Keratinocyte (primary cell): Measurements from ENCODE around the gene UTF1. TPM values are rescaled to one million over a fixed set of nuclear protein-coding genes. Genes with fewer than 3 reads are reported as not detected.
"Not testable (repeated sequence)": the region's sequence is repeated elsewhere in the genome, so short reads cannot be mapped to it uniquely, and the experiment has no call there.

ENCODE experiments used
- DNase-seq: peaks from one replicate; pipeline ENCODE4 v3.0.0-alpha.2; 2011; ENCODE audit warnings: low read depth, missing footprints, low spot score
- FAIRE-seq: peaks from 2 replicates; lab custom pipeline; 2011; peaks lifted over from hg19 to GRCh38; lab: Jason Lieb, UNC
- H2AFZ ChIP-seq: 2 replicates; pipeline ENCODE4 v1.6.0; 2012; ENCODE audit warnings: low read length, control low read depth, inconsistent platforms; ENCODE audit not compliant: control insufficient read depth
- H3K27ac ChIP-seq: 2 replicates; pipeline ENCODE4 v1.5.1; 2011; ENCODE audit warnings: low read length; ENCODE audit not compliant: control insufficient read depth, insufficient read depth
- H3K27me3 ChIP-seq: 3 replicates; pipeline ENCODE4 v1.6.0; 2011; ENCODE audit warnings: low read length; ENCODE audit not compliant: control insufficient read depth, insufficient read depth; ENCODE audit errors: extremely low read depth
- H3K36me3 ChIP-seq, 2 experiments: 2 replicates in 1 of 2; 3 replicates in 1 of 2; pipeline ENCODE4 v1.5.1; 2011; ENCODE audit warnings: low read length in 2 of 2, mild to moderate bottlenecking in 1 of 2; ENCODE audit not compliant: control insufficient read depth in 2 of 2, insufficient read depth in 2 of 2; ENCODE audit errors: extremely low read depth in 1 of 2
- H3K4me1 ChIP-seq: 3 replicates; pipeline ENCODE4 v1.5.1; 2011; ENCODE audit warnings: low read length; ENCODE audit not compliant: control insufficient read depth, insufficient read depth; ENCODE audit errors: extremely low read depth
- H3K4me2 ChIP-seq: 3 replicates; pipeline ENCODE4 v1.6.0; 2011; ENCODE audit warnings: low read depth, low read length; ENCODE audit not compliant: control insufficient read depth, insufficient read depth; ENCODE audit errors: extremely low read depth
- H3K4me3 ChIP-seq, 3 experiments: fragments of 200-600 bp in 1 of 3; sonication (generic) in 1 of 3; 2 replicates in 2 of 3; 3 replicates in 1 of 3; pipeline ENCODE4 v1.5.1; 2011 to 2016; ENCODE audit warnings: low read length in 3 of 3, mild to moderate bottlenecking in 3 of 3, control low read depth in 2 of 3, inconsistent platforms in 1 of 3, low read depth in 1 of 3, mixed read lengths in 1 of 3, mixed run types in 1 of 3, moderate library complexity in 1 of 3; ENCODE audit not compliant: control insufficient read depth in 2 of 3, insufficient read depth in 2 of 3; ENCODE audit errors: extremely low read depth in 1 of 3
- H3K79me2 ChIP-seq: 2 replicates; pipeline ENCODE4 v1.6.0; 2012; ENCODE audit warnings: low read length; ENCODE audit not compliant: control insufficient read depth, insufficient read depth
- H3K9ac ChIP-seq: 3 replicates; pipeline ENCODE4 v1.6.0; 2011; ENCODE audit warnings: low read length; ENCODE audit not compliant: control insufficient read depth, insufficient read depth; ENCODE audit errors: extremely low read depth
- H3K9me1 ChIP-seq: 3 replicates; pipeline ENCODE4 v1.6.0; 2011; ENCODE audit warnings: low read length; ENCODE audit not compliant: control insufficient read depth, insufficient read depth; ENCODE audit errors: extremely low read depth
- H3K9me3 ChIP-seq: 2 replicates; pipeline ENCODE4 v1.5.1; 2012; ENCODE audit warnings: low read depth, low read length; ENCODE audit not compliant: control insufficient read depth
- H4K20me1 ChIP-seq: 3 replicates; pipeline ENCODE4 v1.6.0; 2011; ENCODE audit warnings: low read length; ENCODE audit not compliant: control insufficient read depth, insufficient read depth; ENCODE audit errors: extremely low read depth
- CTCF ChIP-seq, 3 experiments: IDR thresholded peaks in 1 of 3; conservative IDR thresholded peaks in 1 of 3; optimal IDR thresholded peaks in 1 of 3; 2 replicates in 2 of 3; 3 replicates in 1 of 3; pipeline versions ENCODE3 to v1.5.1; 2011; ENCODE audit warnings: low read length in 3 of 3, mild to moderate bottlenecking in 3 of 3, moderate library complexity in 2 of 3, control low read depth in 1 of 3, inconsistent platforms in 1 of 3; ENCODE audit not compliant: insufficient read depth in 2 of 3; ENCODE audit errors: extremely low read depth in 1 of 3
- EZH2 ChIP-seq: IDR thresholded peaks from one replicate; pipeline ENCODE4 v1.6.1; 2012; ENCODE audit warnings: inconsistent platforms, mild to moderate bottlenecking, low read length, moderate library complexity
- dilution Hi-C: fragments of 300-500 bp; cut with MboI; formaldehyde crosslinking; loops from one replicate; pipeline ENCODE4 v1.7.0; 2020; ENCODE audit warnings: low sequenced_read_pairs; ENCODE audit not compliant: extremely low pct_ligation_motif_present
- polyA plus RNA-seq, 5 experiments: library from polyadenylated mRNA; depleted of rRNA in 3 of 5; stranded (reverse) in 3 of 5; stranded (forward) in 1 of 5; unstranded in 1 of 5; fragments of >200 nt; gene quantifications; 1 replicate in 1 of 5; 2 replicates in 3 of 5; 3 replicates in 1 of 5; pipeline versions ENCODE4 v1.2.1 to v1.2.3, GENCODE V29; 2011 to 2012; ENCODE audit warnings: missing spikeins in 2 of 5, low read depth in 1 of 5, low replicate concordance in 1 of 5

UTF1 gene
- polyA plus RNA-seq, 1 donor (not counting 4 experiments of a cell fraction or from before 2014, with no cell fraction given), result not detected

GRCh38 chr10:133263674-133264073 lies 33.7 kb downstream of the UTF1 start:
- Histone ChIP-seq H3K9ac (no peak overlapping the region), H3K36me3 (peaks cover 23 to 31% of the 10 kb centered on the region in 2 experiments), H4K20me1 (peaks cover 8% of the 10 kb centered on the region), H3K9me1 (no peaks in the 10 kb centered on the region), H3K4me3 (no peak overlapping the region), H3K4me1 (peaks cover 45% of the 10 kb centered on the region), H3K79me2 (no peaks in the 10 kb centered on the region), H2AFZ (no peak overlapping the region), H3K27ac (no peak overlapping the region), H3K9me3 (no peaks in the 10 kb centered on the region), H3K27me3 (no peaks in the 10 kb centered on the region), H3K4me2 (no peak overlapping the region)
- dilution Hi-C loops, result no loop called here
- no peak for TF ChIP-seq EZH2
- no peak for TF ChIP-seq CTCF (optimal IDR thresholded peaks at IDR 0.05 in 1 of 3, IDR thresholded peaks at IDR 0.05 in 1 of 3, conservative IDR thresholded peaks at IDR 0.05 in 1 of 3; ENCODE audit: extremely low read depth in 1 of 3, insufficient read depth in 2 of 3, low read length in 3 of 3)
- FAIRE-seq, result no peak
- no peak for DNase-seq

- H3K36me3 ChIP-seq, result peaks cover 27 to 31% of the 10 kb centered on the region in 2 experiments
- H4K20me1 ChIP-seq, result peaks cover 11% of the 10 kb centered on the region
- FAIRE-seq (no peak), DNase-seq (no peak)
- H3K79me2 ChIP-seq, result peaks cover 3% of the 10 kb centered on the region
- H3K4me2 ChIP-seq, result no peak overlapping the region
- H3K9ac ChIP-seq, result no peak overlapping the region
- no peaks in the 10 kb centered on the region for H3K9me3 ChIP-seq
- no peaks in the 10 kb centered on the region for H3K9me1 ChIP-seq
- TF ChIP-seq CTCF (optimal IDR thresholded peaks at IDR 0.05 in 1 of 3, IDR thresholded peaks at IDR 0.05 in 1 of 3, conservative IDR thresholded peaks at IDR 0.05 in 1 of 3; ENCODE audit: extremely low read depth in 1 of 3, insufficient read depth in 2 of 3, low read length in 3 of 3) (no peak), EZH2 (no peak)
- no peaks in the 10 kb centered on the region for H3K27me3 ChIP-seq
- no peak overlapping the region for H3K27ac ChIP-seq
- dilution Hi-C loops, result no loop called here
- H3K4me3 ChIP-seq, result no peak overlapping the region
- H2AFZ ChIP-seq, result no peak overlapping the region
- H3K4me1 ChIP-seq, result peaks cover 37% of the 10 kb centered on the region
Observed at GRCh38 chr10:133264461-133264860, 34.4 kb downstream of the UTF1 start.

- H2AFZ ChIP-seq, H3K27ac ChIP-seq, FAIRE-seq, H3K9ac ChIP-seq, dilution Hi-C loops, DNase-seq, H3K4me2 ChIP-seq, H3K9me3 ChIP-seq, H3K79me2 ChIP-seq, H3K27me3 ChIP-seq, H3K4me3 ChIP-seq, H3K9me1 ChIP-seq: not testable (repeated sequence)
- Histone ChIP-seq H3K36me3 (peaks cover 29 to 35% of the 10 kb centered on the region in 2 experiments), H3K4me1 (peaks cover 31% of the 10 kb centered on the region), H4K20me1 (peaks cover 11% of the 10 kb centered on the region)
Observed at GRCh38 chr10:133265052-133265451, 35.0 kb downstream of the UTF1 start.
